SK-N-SH (cell line): ENCODE results near the gene ERC2. TPM values are rescaled to one million over a fixed set of nuclear protein-coding genes. Genes with fewer than 3 reads are reported as not detected.

ENCODE experiments used
- CTCF ChIA-PET: fragments of 300-600, 350-600 bp; formaldehyde crosslinking; extraction: SDS; loops from one replicate; lab custom pipeline; 2021; lab: Yijun Ruan, JAX
- POLR2A ChIA-PET: fragments of 350-600 bp; sonication (Branson Sonifier 250); formaldehyde crosslinking; extraction: SDS; loops from one replicate; lab custom pipeline; 2020; ENCODE audit warnings: antibody characterized with exemption, inconsistent platforms; lab: Yijun Ruan, JAX
- DNase-seq: peaks from one replicate; pipeline ENCODE4 v3.0.0; 2012
- H2AFZ ChIP-seq: fragments of 200-600 bp; sonication (generic); 2 replicates; pipeline ENCODE4 v1.8.1; 2016; ENCODE audit warnings: antibody characterized with exemption, mild to moderate bottlenecking, low read depth
- H3F3A ChIP-seq: fragments of 200-600 bp; sonication (generic); replicated peaks from 2 replicates; pipeline ENCODE3; 2016; ENCODE audit warnings: antibody characterized with exemption, mild to moderate bottlenecking; ENCODE audit not compliant: insufficient read depth
- H3K27ac ChIP-seq, 2 experiments: fragments of 200-500 bp in 1 of 2; fragments of 200-600 bp in 1 of 2; sonication (Bioruptor generic) in 1 of 2; sonication (generic), shearing (Covaris generic) in 1 of 2; 2 replicates each; pipeline versions ENCODE4 v1.5.1 to v1.6.1; 2014 to 2016; ENCODE audit warnings: low read depth in 2 of 2, inconsistent platforms in 1 of 2, low read length in 1 of 2, mild to moderate bottlenecking in 1 of 2, mixed read lengths in 1 of 2
- H3K27me3 ChIP-seq: fragments of 200-600 bp; sonication (generic), shearing (Covaris generic); 2 replicates; pipeline ENCODE4 v1.6.1; 2016; ENCODE audit warnings: mixed run types; ENCODE audit not compliant: insufficient read depth
- H3K36me3 ChIP-seq, 2 experiments: fragments of 200-500 bp in 1 of 2; fragments of 200-600 bp in 1 of 2; sonication (Bioruptor generic) in 1 of 2; sonication (generic) in 1 of 2; replicated peaks in 1 of 2; 2 replicates each; pipeline versions ENCODE3 to v1.5.1; 2014 to 2016; ENCODE audit warnings: low read length in 1 of 2, mild to moderate bottlenecking in 1 of 2; ENCODE audit not compliant: insufficient read depth in 2 of 2, control insufficient read depth in 1 of 2
- H3K4me1 ChIP-seq, 2 experiments: fragments of 200-500 bp in 1 of 2; fragments of 200-600 bp in 1 of 2; sonication (Bioruptor generic) in 1 of 2; sonication (generic), shearing (Covaris generic) in 1 of 2; 2 replicates each; pipeline versions ENCODE4 v1.5.1 to v1.6.1; 2014 to 2016; ENCODE audit warnings: low read depth in 1 of 2, low read length in 1 of 2, mixed run types in 1 of 2; ENCODE audit not compliant: insufficient read depth in 2 of 2, control insufficient read depth in 1 of 2
- H3K4me2 ChIP-seq: fragments of 200-600 bp; sonication (generic), shearing (Covaris generic); 2 replicates; pipeline ENCODE4 v1.6.1; 2017; ENCODE audit warnings: mixed run types
- H3K4me3 ChIP-seq, 2 experiments: fragments of 200-500 bp in 1 of 2; fragments of 200-600 bp in 1 of 2; sonication (Bioruptor generic) in 1 of 2; sonication (generic), shearing (Covaris generic) in 1 of 2; 2 replicates each; pipeline versions ENCODE4 v1.5.1 to v1.8.1; 2014 to 2016; ENCODE audit warnings: low read depth in 2 of 2, inconsistent platforms in 1 of 2, low read length in 1 of 2, mild to moderate bottlenecking in 1 of 2, mixed read lengths in 1 of 2, moderate library complexity in 1 of 2
- H3K79me2 ChIP-seq: fragments of 200-600 bp; sonication (generic); 2 replicates; pipeline ENCODE4 v1.8.1; 2017; ENCODE audit warnings: mild to moderate bottlenecking; ENCODE audit not compliant: insufficient read depth
- H3K9ac ChIP-seq: fragments of 200-600 bp; sonication (generic); 2 replicates; pipeline ENCODE4 v1.6.1; 2017; ENCODE audit warnings: mixed run types
- H3K9me2 ChIP-seq: fragments of 200-600 bp; sonication (generic); 2 replicates; pipeline ENCODE4 v1.6.1; 2017; ENCODE audit warnings: mixed run types
- H3K9me3 ChIP-seq: fragments of 200-600 bp; sonication (generic); 2 replicates; pipeline ENCODE4 v1.6.1; 2017; ENCODE audit warnings: mixed run types, mild to moderate bottlenecking, moderate library complexity
- H4K20me1 ChIP-seq: fragments of 200-600 bp; sonication (generic); 2 replicates; pipeline ENCODE4 v1.6.1; 2017; ENCODE audit warnings: mild to moderate bottlenecking, mixed run types; ENCODE audit not compliant: insufficient read depth
- ELF1 ChIP-seq: IDR thresholded peaks from 2 replicates; pipeline ENCODE4 v1.4.0; 2012
- EZH2phosphoT487 ChIP-seq: fragments of 200-600 bp; sonication (generic); IDR thresholded peaks from 2 replicates; pipeline ENCODE4 v1.6.1; 2017; ENCODE audit warnings: low read depth, mixed run types, mild to moderate bottlenecking, antibody characterized with exemption, moderate library complexity, borderline replicate concordance
- FOSL2 ChIP-seq: IDR thresholded peaks from 2 replicates; pipeline ENCODE4 v1.4.0; 2012; ENCODE audit warnings: low read depth, mild to moderate bottlenecking, moderate library complexity, borderline replicate concordance
- JUND ChIP-seq: IDR thresholded peaks from 2 replicates; pipeline ENCODE4 v1.4.0; 2012
- NRF1 ChIP-seq: IDR thresholded peaks from 2 replicates; pipeline ENCODE4 v1.6.1; 2012; ENCODE audit warnings: low read depth, mild to moderate bottlenecking, low read length
- SIN3A ChIP-seq: IDR thresholded peaks from 2 replicates; pipeline ENCODE4 v1.6.1; 2012; ENCODE audit warnings: low read depth, mild to moderate bottlenecking, low read length, moderate library complexity, borderline replicate concordance
- TAF1 ChIP-seq: IDR thresholded peaks from 2 replicates; pipeline ENCODE4 v1.6.1; 2012; ENCODE audit warnings: low read depth, mild to moderate bottlenecking, low read length, moderate library complexity, borderline replicate concordance
- TCF12 ChIP-seq: IDR thresholded peaks from 2 replicates; pipeline ENCODE4 v1.4.0; 2012
- YY1 ChIP-seq: IDR thresholded peaks from 2 replicates; pipeline ENCODE4 v1.4.0; 2012; ENCODE audit warnings: low read depth, mild to moderate bottlenecking
- WGBS: methylation state at CpG from one replicate; pipeline ENCODE4 v1.1.6; 2017; ENCODE audit warnings: low lambda C conversion rate; 5-methylcytosine and 5-hydroxymethylcytosine counted together
- polyA plus RNA-seq, 3 experiments: library from polyadenylated mRNA; depleted of rRNA; stranded (reverse); fragments of >200 nt; gene quantifications; 2 replicates each; pipeline ENCODE4 v1.2.3, GENCODE V29; 2012
- TF ChIP-seq, protein P1 (sequence below): fragments of 150-350 bp; IDR thresholded peaks from 2 replicates; pipeline ENCODE4 v1.6.1; 2017; ENCODE audit warnings: antibody characterized with exemption, low read length, low read depth, borderline replicate concordance
- TF ChIP-seq, protein P2 (sequence below): IDR thresholded peaks from 2 replicates; pipeline ENCODE4 v1.4.0; 2012; ENCODE audit warnings: low read depth, borderline replicate concordance

The ERC2 gene
- polyA plus RNA-seq, 1 of the 3 experiments (the other 2 are of a cell fraction): 1.6 TPM

DNA sequence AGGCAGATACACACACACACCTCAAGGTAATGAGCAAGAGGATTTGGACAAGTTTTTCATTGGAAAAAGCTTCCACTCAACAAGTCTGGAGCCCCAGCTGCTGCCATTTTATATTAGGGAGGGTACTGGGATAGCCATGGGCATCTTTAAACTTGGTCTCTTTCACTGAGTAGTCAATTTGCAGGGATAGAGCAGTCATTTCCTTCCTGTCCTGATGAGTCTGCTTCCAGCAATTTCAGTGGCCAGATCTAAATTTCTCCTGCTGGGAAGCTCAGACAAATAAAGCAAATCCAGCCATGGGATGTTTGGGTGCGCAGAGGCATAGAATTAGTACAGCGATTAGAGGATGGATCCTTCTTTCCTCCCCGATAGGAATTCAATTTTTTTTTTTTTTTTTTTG, 874 bp upstream of the ERC2 start:
- POLR2A ChIA-PET: interaction anchor here (0.9 kb wide), 1 partner anchor 122 kb away, joined by 3 read pairs; no protein-coding TSS in a partner anchor

DNA sequence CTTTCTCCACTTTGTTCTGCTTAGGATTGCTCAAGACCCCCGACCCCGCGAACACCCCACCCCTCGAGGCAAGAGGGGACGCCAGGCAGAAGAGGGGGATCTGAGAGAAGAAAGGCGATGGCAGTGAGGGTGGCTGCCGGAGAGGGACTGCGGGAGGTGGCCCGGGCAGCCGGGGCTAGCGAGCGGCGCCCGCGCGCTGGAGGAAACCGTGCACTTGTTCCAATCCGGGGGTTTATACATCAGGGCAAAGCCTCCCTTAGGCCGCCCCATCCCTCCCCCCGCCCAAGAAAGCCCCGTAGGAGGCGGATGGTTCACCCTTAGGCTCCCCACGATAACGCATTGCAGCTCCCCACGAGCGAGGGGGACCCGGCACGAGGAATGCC, 475 bp downstream of the ERC2 start:
- peak; percentile 69 for DNase-seq
- Histone ChIP-seq H3K4me2 (peak overlapping the region; percentile 96), H3K27ac (no peak overlapping the region), H3K36me3 (no peaks in the 10 kb centered on the region), H3K9me2 (no peaks in the 10 kb centered on the region), H3K79me2 (no peaks in the 10 kb centered on the region), H3K4me3 (peak overlapping the region; percentile 64 to 65), H2AFZ (peak overlapping the region; percentile 88)
- TF ChIP-seq EZH2phosphoT487 (no peak), TAF1 (no peak), FOSL2 (no peak)
- TF ChIP-seq, protein P1, sequence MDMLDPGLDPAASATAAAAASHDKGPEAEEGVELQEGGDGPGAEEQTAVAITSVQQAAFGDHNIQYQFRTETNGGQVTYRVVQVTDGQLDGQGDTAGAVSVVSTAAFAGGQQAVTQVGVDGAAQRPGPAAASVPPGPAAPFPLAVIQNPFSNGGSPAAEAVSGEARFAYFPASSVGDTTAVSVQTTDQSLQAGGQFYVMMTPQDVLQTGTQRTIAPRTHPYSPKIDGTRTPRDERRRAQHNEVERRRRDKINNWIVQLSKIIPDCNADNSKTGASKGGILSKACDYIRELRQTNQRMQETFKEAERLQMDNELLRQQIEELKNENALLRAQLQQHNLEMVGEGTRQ: no peak
- TF ChIP-seq, all 33 proteins: peak for 0
- ChIA-PET POLR2A (no interaction called here), CTCF (interaction anchor here (0.7 to 3.9 kb wide), 8 partner anchors 8 to 127 kb away, joined by 3 to 27 read pairs (median 4); no protein-coding TSS in a partner anchor)
- WGBS: 2% methylated on average over 21 of the region's 28 CpGs
- Histone ChIP-seq H3K4me1 (no peaks in the 10 kb centered on the region; a peak in 1 of 4 replicates), H3K9me3 (no peaks in the 10 kb centered on the region), H4K20me1 (no peaks in the 10 kb centered on the region), H3K9ac (peak overlapping the region; percentile 27; the same call in 1 of the 2 replicates), H3K27me3 (no peaks in the 10 kb centered on the region), H3F3A (peaks cover 7% of the 10 kb centered on the region)

More for the DNA sequence above, 874 bp upstream of the ERC2 start:
- H4K20me1 ChIP-seq: no peaks in the 10 kb centered on the region
- 67% methylated on average over 3 of the region's 3 CpGs for WGBS
- no peak overlapping the region for H3K27ac ChIP-seq
- no peaks in the 10 kb centered on the region for H3K9me2 ChIP-seq
- CTCF ChIA-PET: interaction anchor here (0.6 to 3.9 kb wide), 22 partner anchors 9 to 199 kb away, joined by 3 to 27 read pairs (median 4); no protein-coding TSS in a partner anchor
- H3K27me3 ChIP-seq: no peaks in the 10 kb centered on the region
- H2AFZ ChIP-seq: 0 out of 2 replicates have a peak overlapping the region, but pooled peaks have one; percentile 14
- peak overlapping the region in 1 of 2 experiments; percentile 65; a peak in 1 of 4 replicates for H3K4me3 ChIP-seq
- H3K4me1 ChIP-seq: no peaks in the 10 kb centered on the region; a peak in 1 of 4 replicates
- TF ChIP-seq, protein P2, sequence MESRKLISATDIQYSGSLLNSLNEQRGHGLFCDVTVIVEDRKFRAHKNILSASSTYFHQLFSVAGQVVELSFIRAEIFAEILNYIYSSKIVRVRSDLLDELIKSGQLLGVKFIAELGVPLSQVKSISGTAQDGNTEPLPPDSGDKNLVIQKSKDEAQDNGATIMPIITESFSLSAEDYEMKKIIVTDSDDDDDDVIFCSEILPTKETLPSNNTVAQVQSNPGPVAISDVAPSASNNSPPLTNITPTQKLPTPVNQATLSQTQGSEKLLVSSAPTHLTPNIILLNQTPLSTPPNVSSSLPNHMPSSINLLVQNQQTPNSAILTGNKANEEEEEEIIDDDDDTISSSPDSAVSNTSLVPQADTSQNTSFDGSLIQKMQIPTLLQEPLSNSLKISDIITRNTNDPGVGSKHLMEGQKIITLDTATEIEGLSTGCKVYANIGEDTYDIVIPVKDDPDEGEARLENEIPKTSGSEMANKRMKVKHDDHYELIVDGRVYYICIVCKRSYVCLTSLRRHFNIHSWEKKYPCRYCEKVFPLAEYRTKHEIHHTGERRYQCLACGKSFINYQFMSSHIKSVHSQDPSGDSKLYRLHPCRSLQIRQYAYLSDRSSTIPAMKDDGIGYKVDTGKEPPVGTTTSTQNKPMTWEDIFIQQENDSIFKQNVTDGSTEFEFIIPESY: no peak
- TF ChIP-seq NRF1 (no peak), SIN3A (no peak), ELF1 (no peak), FOSL2 (no peak), TCF12 (no peak), YY1 (no peak), JUND (no peak)
- TF ChIP-seq, protein P1: no peak
- H3K4me2 ChIP-seq: peak overlapping the region; percentile 96; the same call in 1 of the 2 replicates
- H3F3A ChIP-seq: peaks cover 7% of the 10 kb centered on the region
- no peaks in the 10 kb centered on the region for H3K36me3 ChIP-seq
- H3K79me2 ChIP-seq: no peaks in the 10 kb centered on the region
- DNase-seq: no peak
- H3K9me3 ChIP-seq: no peaks in the 10 kb centered on the region
- H3K9ac ChIP-seq: no peak overlapping the region
